Measurements from ENCODE around the gene GALK1. TPM values are rescaled to one million over a fixed set of nuclear protein-coding genes. Genes with fewer than 3 reads are reported as not detected.

Gene GALK1
- total RNA-seq, 1 experiment from 2014 or later: 36.7 TPM

- Histone ChIP-seq H3K27me3 (ENCODE audit: insufficient read depth, low read length) (no peaks in the 10 kb centered on the region), H3K23ac (ENCODE audit: insufficient read length, low read depth, low read length) (no peak overlapping the region), H3K4me1 (ENCODE audit: insufficient read depth, low read length) (no peaks in the 10 kb centered on the region), H3K9me3 (ENCODE audit: control insufficient read depth, low read depth, low read length) (no peaks in the 10 kb centered on the region), H3K79me1 (ENCODE audit: insufficient read depth, low read depth, low read length, poor library complexity, severe bottlenecking) (no peaks in the 10 kb centered on the region), H3K27ac (ENCODE audit: insufficient read length, low read depth, low read length) (no peak overlapping the region), H3K23me2 (ENCODE audit: insufficient read length, low read depth, low read length, poor library complexity, severe bottlenecking) (no peaks in the 10 kb centered on the region), H3K79me2 (ENCODE audit: insufficient read depth, low read length) (peaks cover 3% of the 10 kb centered on the region; the same call in 1 of the 2 replicates), H2BK20ac (ENCODE audit: low read depth, low read length, poor library complexity, severe bottlenecking) (no peak overlapping the region), H4K8ac (replicated peaks; ENCODE audit: insufficient read length, low read depth, low read length) (no peak overlapping the region), H3K56ac (ENCODE audit: insufficient read length, low read depth, low read length) (no peak overlapping the region), H3K4me2 (ENCODE audit: insufficient read depth, insufficient read length, low read length) (no peak overlapping the region), H2BK12ac (ENCODE audit: insufficient read length, low read depth, low read length) (no peak overlapping the region), H3K4ac (ENCODE audit: low read depth, low read length) (no peak overlapping the region), H2BK120ac (ENCODE audit: low read depth, low read length, poor library complexity, severe bottlenecking) (no peak overlapping the region), H2BK15ac (ENCODE audit: low read depth, low read length) (no peak overlapping the region), H4K20me1 (ENCODE audit: control insufficient read depth, insufficient read depth, insufficient read length) (no peaks in the 10 kb centered on the region), H2AK5ac (ENCODE audit: insufficient read length, low read length) (no peak overlapping the region), H3T11ph (ENCODE audit: low read length) (no peak overlapping the region), H4K91ac (ENCODE audit: insufficient read length, low read depth, low read length) (no peak overlapping the region), H2BK5ac (ENCODE audit: insufficient read length, low read length) (no peak overlapping the region), H2AFZ (ENCODE audit: low read length) (no peak overlapping the region), H3K18ac (ENCODE audit: insufficient read length, low read depth, low read length) (no peak overlapping the region), H3K14ac (ENCODE audit: insufficient read depth, low read length) (no peak overlapping the region), H4K5ac (ENCODE audit: insufficient read length, low read depth, low read length) (no peak overlapping the region), H3K9ac (ENCODE audit: extremely low read depth, insufficient read length, low read length) (no peak overlapping the region)
- DNase-seq: no peak
- H3K9me3 Mint-ChIP-seq: peaks cover 2 to 3% of the 10 kb centered on the region in 2 experiments; a peak in 3 of 5 replicates
- H3K27me3 Mint-ChIP-seq (ENCODE audit: low read depth): peaks cover 2% of the 10 kb centered on the region; the same call in 1 of the 2 replicates
- H3K4me3 Mint-ChIP-seq: peak overlapping the region; percentile 54 to 96; a peak in 4 of 5 replicates
- peaks cover 21 to 34% (median 33%) of the 10 kb centered on the region in 3 experiments for H3K36me3 Mint-ChIP-seq (ENCODE audit: insufficient read depth in 1 of 3, low read depth in 3 of 3)
- TF ChIP-seq, protein P1, sequence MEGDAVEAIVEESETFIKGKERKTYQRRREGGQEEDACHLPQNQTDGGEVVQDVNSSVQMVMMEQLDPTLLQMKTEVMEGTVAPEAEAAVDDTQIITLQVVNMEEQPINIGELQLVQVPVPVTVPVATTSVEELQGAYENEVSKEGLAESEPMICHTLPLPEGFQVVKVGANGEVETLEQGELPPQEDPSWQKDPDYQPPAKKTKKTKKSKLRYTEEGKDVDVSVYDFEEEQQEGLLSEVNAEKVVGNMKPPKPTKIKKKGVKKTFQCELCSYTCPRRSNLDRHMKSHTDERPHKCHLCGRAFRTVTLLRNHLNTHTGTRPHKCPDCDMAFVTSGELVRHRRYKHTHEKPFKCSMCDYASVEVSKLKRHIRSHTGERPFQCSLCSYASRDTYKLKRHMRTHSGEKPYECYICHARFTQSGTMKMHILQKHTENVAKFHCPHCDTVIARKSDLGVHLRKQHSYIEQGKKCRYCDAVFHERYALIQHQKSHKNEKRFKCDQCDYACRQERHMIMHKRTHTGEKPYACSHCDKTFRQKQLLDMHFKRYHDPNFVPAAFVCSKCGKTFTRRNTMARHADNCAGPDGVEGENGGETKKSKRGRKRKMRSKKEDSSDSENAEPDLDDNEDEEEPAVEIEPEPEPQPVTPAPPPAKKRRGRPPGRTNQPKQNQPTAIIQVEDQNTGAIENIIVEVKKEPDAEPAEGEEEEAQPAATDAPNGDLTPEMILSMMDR (conservative IDR thresholded peaks at IDR 0.05): no peak
- H3K27ac Mint-ChIP-seq: peak overlapping the region in 2 of 3 experiments; percentile 4 to 86; a peak in 4 of 7 replicates
- H3K4me1 Mint-ChIP-seq: peaks cover 28 to 36% of the 10 kb centered on the region in 2 experiments
- WGBS (ENCODE audit: extremely low coverage, insufficient read length, low lambda C conversion rate): no CpG with 5 or more reads among the region's 15 CpGs
Observed at GRCh38 chr17:75776386-75777295, 11.6 kb upstream of the GALK1 start.
